Osteoblast (primary cell): ENCODE data around the gene MDGA2. TPM values are rescaled to one million over a fixed set of nuclear protein-coding genes. Genes with fewer than 3 reads are reported as not detected.

ENCODE experiments used
- DNase-seq: peaks from one replicate; pipeline ENCODE4 v3.0.0; 2011; ENCODE audit warnings: low spot score, mixed read lengths; ENCODE audit not compliant: insufficient read length; ENCODE audit errors: missing footprints
- H2AFZ ChIP-seq: 2 replicates; pipeline ENCODE4 v1.6.0; 2011; ENCODE audit warnings: mild to moderate bottlenecking, low read length
- H3K27ac ChIP-seq: 2 replicates; pipeline ENCODE4 v1.5.1; 2011; ENCODE audit warnings: mild to moderate bottlenecking, low read depth, low read length, moderate library complexity
- H3K27me3 ChIP-seq: 2 replicates; pipeline ENCODE4 v1.6.0; 2012; ENCODE audit warnings: mild to moderate bottlenecking, control low read depth, inconsistent platforms, low read length, moderate library complexity; ENCODE audit not compliant: insufficient read depth
- H3K36me3 ChIP-seq: 2 replicates; pipeline ENCODE4 v1.5.1; 2011; ENCODE audit warnings: mild to moderate bottlenecking, low read length, control low read depth, moderate library complexity; ENCODE audit not compliant: insufficient read depth
- H3K4me1 ChIP-seq: 2 replicates; pipeline ENCODE4 v1.5.1; 2011; ENCODE audit warnings: mild to moderate bottlenecking, low read length, control low read depth, moderate library complexity; ENCODE audit not compliant: insufficient read depth
- H3K4me2 ChIP-seq: 2 replicates; pipeline ENCODE4 v1.6.0; 2011; ENCODE audit warnings: mild to moderate bottlenecking, low read length; ENCODE audit not compliant: insufficient read depth
- H3K4me3 ChIP-seq: fragments of 200-600 bp; sonication (generic); 3 replicates; pipeline ENCODE4 v1.5.1; 2012; ENCODE audit warnings: mild to moderate bottlenecking, low read length, inconsistent platforms; ENCODE audit not compliant: insufficient read depth
- H3K79me2 ChIP-seq: 2 replicates; pipeline ENCODE4 v1.6.0; 2012; ENCODE audit warnings: mild to moderate bottlenecking, low read length, control low read depth, inconsistent platforms; ENCODE audit not compliant: insufficient read depth
- H3K9me3 ChIP-seq: 2 replicates; pipeline ENCODE4 v1.5.1; 2011; ENCODE audit warnings: low read depth, low read length, control low read depth
- H4K20me1 ChIP-seq: 2 replicates; pipeline ENCODE4 v1.6.0; 2012; ENCODE audit warnings: mild to moderate bottlenecking, low read length, control low read depth; ENCODE audit not compliant: insufficient read depth
- CTCF ChIP-seq: IDR thresholded peaks from 2 replicates; pipeline ENCODE4 v1.5.1; 2011; ENCODE audit warnings: mild to moderate bottlenecking, low read depth, low read length, moderate library complexity; ENCODE audit errors: extremely low read depth
- total RNA-seq: library from RNA; depleted of rRNA; stranded (reverse); fragments of >200 nt; gene quantifications from 2 replicates; pipeline ENCODE4 v1.2.3, GENCODE V29; 2012

The MDGA2 gene
- total RNA-seq, 1 donor = not detected

GRCh38 chr14:46894476-46894875, 780.9 kb downstream of the MDGA2 start:
- TF ChIP-seq CTCF = no peak
- H3K36me3 ChIP-seq = no peaks in the 10 kb centered on the region
- H3K4me1 ChIP-seq = no peaks in the 10 kb centered on the region
- no peak overlapping the region for H3K27ac ChIP-seq
- no peak for DNase-seq
- H3K79me2 ChIP-seq = no peaks in the 10 kb centered on the region
- peaks cover 3% of the 10 kb centered on the region for H3K9me3 ChIP-seq
- no peak overlapping the region for H3K4me2 ChIP-seq
- no peak overlapping the region for H2AFZ ChIP-seq
- H3K27me3 ChIP-seq = no peaks in the 10 kb centered on the region
- H3K4me3 ChIP-seq = no peak overlapping the region
- H4K20me1 ChIP-seq = no peaks in the 10 kb centered on the region

DNA sequence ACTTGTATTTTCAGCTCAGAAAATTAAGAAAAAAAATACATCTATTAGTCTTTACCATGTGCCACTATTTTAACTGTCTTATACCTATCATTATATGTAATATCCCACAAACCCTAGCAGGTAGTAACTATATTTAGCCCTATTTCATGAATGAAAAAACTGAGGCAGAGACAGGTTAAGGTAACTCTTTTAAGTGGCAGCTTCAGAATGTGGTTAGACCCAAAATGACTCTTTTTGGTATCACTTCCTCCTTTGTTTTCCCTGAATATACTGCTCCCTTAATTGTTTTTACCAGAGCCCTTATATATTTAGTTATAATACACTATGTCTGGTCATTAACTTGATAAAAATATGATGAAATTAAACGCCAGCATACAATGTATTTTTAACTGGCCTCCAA, 788.3 kb downstream of the MDGA2 start:
- no peaks in the 10 kb centered on the region for H3K4me1 ChIP-seq
- H2AFZ ChIP-seq = no peak overlapping the region
- H3K9me3 ChIP-seq = peaks cover 4% of the 10 kb centered on the region
- H3K4me2 ChIP-seq = no peak overlapping the region
- no peak for DNase-seq
- no peaks in the 10 kb centered on the region for H3K27me3 ChIP-seq
- H3K27ac ChIP-seq = no peak overlapping the region
- no peak overlapping the region for H3K4me3 ChIP-seq
- no peaks in the 10 kb centered on the region for H4K20me1 ChIP-seq
- no peaks in the 10 kb centered on the region for H3K36me3 ChIP-seq
- H3K79me2 ChIP-seq = no peaks in the 10 kb centered on the region
- TF ChIP-seq CTCF = no peak

- H3K27ac ChIP-seq = no peak overlapping the region
- TF ChIP-seq CTCF = no peak
- H4K20me1 ChIP-seq = no peaks in the 10 kb centered on the region
- no peak for DNase-seq
- no peaks in the 10 kb centered on the region for H3K27me3 ChIP-seq
- no peak overlapping the region for H3K4me3 ChIP-seq
- H3K36me3 ChIP-seq = no peaks in the 10 kb centered on the region
- no peaks in the 10 kb centered on the region for H3K4me1 ChIP-seq
- peaks cover 4% of the 10 kb centered on the region for H3K9me3 ChIP-seq
- no peaks in the 10 kb centered on the region for H3K79me2 ChIP-seq
- no peak overlapping the region for H3K4me2 ChIP-seq
- no peak overlapping the region for H2AFZ ChIP-seq
Measured at GRCh38 chr14:46885566-46885965, 789.8 kb downstream of the MDGA2 start.

DNA sequence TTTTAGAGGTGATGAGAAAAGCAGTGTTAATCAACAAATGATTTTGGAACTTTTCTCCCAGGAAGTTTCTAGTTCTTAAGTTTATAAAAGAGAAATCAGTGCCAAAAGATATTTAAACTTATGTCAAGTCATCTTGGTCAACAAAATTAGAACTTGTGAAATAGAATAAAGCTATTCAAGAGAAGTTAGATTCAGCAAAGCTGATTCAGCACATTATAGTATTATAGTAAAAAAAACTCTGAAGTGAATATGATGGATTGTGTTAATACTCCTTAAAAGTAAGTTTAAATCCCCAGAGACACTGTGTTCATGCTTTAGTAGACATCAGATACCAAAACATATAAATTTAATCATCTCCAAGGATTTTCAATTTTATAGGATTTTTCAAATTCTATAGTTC, 813.7 kb downstream of the MDGA2 start:
- Histone ChIP-seq H3K4me3 (no peak overlapping the region), H3K27ac (no peak overlapping the region), H3K4me1 (no peaks in the 10 kb centered on the region), H4K20me1 (no peaks in the 10 kb centered on the region), H3K9me3 (peaks cover 3% of the 10 kb centered on the region), H3K36me3 (no peaks in the 10 kb centered on the region), H3K4me2 (no peak overlapping the region), H3K79me2 (no peaks in the 10 kb centered on the region), H2AFZ (no peak overlapping the region), H3K27me3 (no peaks in the 10 kb centered on the region)
- no peak for DNase-seq
- no peak for TF ChIP-seq CTCF
